Mucosa of descending colon (tissue), 3 donors: Measurements from ENCODE around the gene MAD2L2. TPM values are rescaled to one million over a fixed set of nuclear protein-coding genes. Genes with fewer than 3 reads are reported as not detected.
A peak's percentile ranks its signal among the peaks of the same experiment; 100 is the strongest.
"Not testable (repeated sequence)": the region's sequence is repeated elsewhere in the genome, so short reads cannot be mapped to it uniquely, and the experiment has no call there.

ENCODE experiments used
- ATAC-seq: fragments of 200-7000 bp; cut with Tn5 transposase; one replicate; pipeline ENCODE4 v1.9.1; 2020; ENCODE audit warnings: mild to moderate bottlenecking, moderate library complexity
- DNase-seq, 3 donors: peaks; one replicate each; pipeline ENCODE4 v3.0.0-alpha.2; 2020
- H3K36me3 ChIP-seq: fragments of 200-600 bp; one replicate; pipeline ENCODE4 v1.8.0; 2021; ENCODE audit warnings: low read depth, mild to moderate bottlenecking
- H3K4me1 ChIP-seq: fragments of 200-600 bp; one replicate; pipeline ENCODE4 v1.8.0; 2021; ENCODE audit warnings: low read depth, mild to moderate bottlenecking
- H3K4me3 ChIP-seq: fragments of 200-600 bp; one replicate; pipeline ENCODE4 v1.8.0; 2021; ENCODE audit warnings: mild to moderate bottlenecking
- H3K9me3 ChIP-seq: fragments of 200-600 bp; one replicate; pipeline ENCODE4 v1.8.0; 2021; ENCODE audit warnings: mild to moderate bottlenecking
- CTCF ChIP-seq: fragments of 200-600 bp; IDR thresholded peaks from one replicate; pipeline ENCODE4 v1.8.0; 2022; ENCODE audit warnings: antibody characterized with exemption, mild to moderate bottlenecking
- intact Hi-C, 2 donors: fragments of 100-400 bp; cut with DNase I in 1 of 2; cut with micrococcal nuclease in 1 of 2; formaldehyde crosslinking; loops; one replicate each; pipeline versions ENCODE4 v1.11.0 to v1.11.1; 2022; cut with DNase I, micrococcal nuclease
- total RNA-seq, 3 donors: library from RNA; stranded (reverse); fragmentation: NEBNext Ultra II Directional in 2 of 3; extraction: Animal tissue kit (Norgen Biotek cat#: 25700) in 2 of 3; gene quantifications; one replicate each; pipeline versions ENCODE4 v1.2.1 to v1.2.4, GENCODE V29; 2021 to 2023
- donor health status: DM: no; HTN: no; CAD: no; lungs with moderate emphysema.
- donor health status: DM: no; HTN: no; CAD: no.
- donor health status: DM: no; HTN: yes; CAD: no.

Gene MAD2L2
- total RNA-seq, 3 donors from 2014 or later = 5.1 to 21.2 (median 16.3) TPM

- TF ChIP-seq CTCF = peak; percentile 90
- H3K4me1 ChIP-seq, H3K36me3 ChIP-seq, H3K4me3 ChIP-seq, H3K9me3 ChIP-seq: not testable (repeated sequence)
- intact Hi-C loops = loop anchor here (10.0 kb wide), 3 partner anchors 72 to 608 kb away; no protein-coding TSS in a partner anchor
- DNase-seq (peak in 2 of 3 donors; percentile 55 to 85), ATAC-seq (peak; percentile 89)
These were observed 38.4 kb downstream of the MAD2L2 start for GRCh38 chr1:11642418-11643017.

- TF ChIP-seq CTCF = no peak
- Histone ChIP-seq H3K4me1 (no peaks in the 10 kb centered on the region), H3K36me3 (no peaks in the 10 kb centered on the region), H3K9me3 (no peaks in the 10 kb centered on the region), H3K4me3 (no peak overlapping the region)
- ATAC-seq (no peak), DNase-seq (no peak)
- intact Hi-C loops = loop anchor here (10.0 kb wide), 3 partner anchors 73 to 607 kb away; no protein-coding TSS in a partner anchor
These were observed 39.1 kb downstream of the MAD2L2 start for GRCh38 chr1:11641776-11642305.

GRCh38 chr1:11640944-11641343, 40.0 kb downstream of the MAD2L2 start:
- intact Hi-C loops = loop anchor here (10.0 kb wide), 3 partner anchors 74 to 606 kb away; no protein-coding TSS in a partner anchor
- ATAC-seq (no peak), DNase-seq (no peak)
- Histone ChIP-seq H3K36me3 (no peaks in the 10 kb centered on the region), H3K4me3 (no peak overlapping the region), H3K9me3 (no peaks in the 10 kb centered on the region), H3K4me1 (no peaks in the 10 kb centered on the region)
- no peak for TF ChIP-seq CTCF

- no peak for DNase-seq
- Histone ChIP-seq H3K9me3 (no peaks in the 10 kb centered on the region), H3K4me1 (no peaks in the 10 kb centered on the region), H3K4me3 (no peak overlapping the region), H3K36me3 (no peaks in the 10 kb centered on the region)
- no peak for TF ChIP-seq CTCF
- no peak for ATAC-seq
- intact Hi-C loops = loop anchor here (10.0 kb wide), 3 partner anchors 75 to 605 kb away; no protein-coding TSS in a partner anchor
These were observed 40.8 kb downstream of the MAD2L2 start for GRCh38 chr1:11640101-11640500.

- no peak for ATAC-seq
These were observed 41.6 kb downstream of the MAD2L2 start for GRCh38 chr1:11639372-11639771.

More at GRCh38 chr1:11639372-11639771, 41.6 kb downstream of the MAD2L2 start:
- Histone ChIP-seq H3K4me1 (no peaks in the 10 kb centered on the region), H3K9me3 (no peaks in the 10 kb centered on the region), H3K4me3 (no peak overlapping the region), H3K36me3 (no peaks in the 10 kb centered on the region)
- intact Hi-C loops = no loop called here
- DNase-seq = no peak
- no peak for TF ChIP-seq CTCF
